Stimulated activated CD8-positive, alpha-beta memory T cell treated with anti-CD3 and anti-CD28 coated beads, Interleukin-12 subunit alpha, Interleukin-12 subunit beta, amount 100 ng/mL, for 1 hour (primary cell): ENCODE results near the gene SLC34A3.

ENCODE experiments used
- DNase-seq: peaks from one replicate; pipeline ENCODE4 v3.0.0-alpha.2; 2020; ENCODE audit warnings: low read depth

The SLC34A3 gene

DNA sequence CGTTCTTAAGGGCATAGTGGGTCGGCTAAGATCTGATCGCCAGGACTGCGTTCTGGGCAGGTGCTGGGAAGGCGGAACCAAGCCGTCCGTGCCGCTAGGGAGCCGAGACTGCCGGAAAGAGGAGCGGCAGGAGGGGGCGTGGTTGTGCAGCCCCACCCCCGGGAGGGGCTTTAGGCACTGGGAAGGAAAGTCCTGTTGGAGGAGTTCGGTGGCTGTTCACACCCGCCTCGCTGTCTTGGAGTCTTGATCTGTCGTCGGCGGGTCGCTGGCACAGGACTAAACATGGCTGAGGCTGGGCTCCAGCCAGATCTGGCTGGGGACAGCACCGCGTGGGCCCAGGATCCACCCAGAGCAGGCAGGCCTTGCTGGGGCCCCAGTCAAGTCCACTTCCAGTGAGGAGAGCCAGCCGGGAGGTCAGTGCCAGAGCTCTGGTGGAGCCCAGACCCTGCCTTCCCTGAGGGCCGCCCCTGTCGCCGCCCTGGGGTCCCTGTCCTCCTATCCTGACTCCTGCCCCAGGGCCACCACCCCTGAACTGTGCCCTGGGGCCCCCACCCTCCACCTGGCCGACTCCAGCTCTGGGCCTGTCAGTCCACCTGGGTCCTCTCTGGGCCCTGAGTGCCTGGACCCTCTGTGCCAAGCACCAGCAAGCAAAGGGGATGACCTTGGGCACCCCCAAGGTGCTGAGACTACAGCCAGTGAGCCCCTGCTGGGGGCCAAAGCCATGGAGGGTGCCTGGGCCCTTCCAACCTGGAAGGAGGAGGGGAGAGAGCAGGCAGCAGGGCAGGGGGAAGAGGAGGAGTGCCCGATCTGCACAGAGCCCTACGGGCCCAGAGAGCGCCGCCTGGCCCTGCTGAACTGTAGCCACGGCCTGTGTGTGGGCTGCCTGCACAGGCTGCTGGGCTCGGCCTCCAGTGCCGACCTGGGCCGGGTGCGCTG, 13.2 kb upstream of the SLC34A3 start:
- DNase-seq, result no peak

DNA sequence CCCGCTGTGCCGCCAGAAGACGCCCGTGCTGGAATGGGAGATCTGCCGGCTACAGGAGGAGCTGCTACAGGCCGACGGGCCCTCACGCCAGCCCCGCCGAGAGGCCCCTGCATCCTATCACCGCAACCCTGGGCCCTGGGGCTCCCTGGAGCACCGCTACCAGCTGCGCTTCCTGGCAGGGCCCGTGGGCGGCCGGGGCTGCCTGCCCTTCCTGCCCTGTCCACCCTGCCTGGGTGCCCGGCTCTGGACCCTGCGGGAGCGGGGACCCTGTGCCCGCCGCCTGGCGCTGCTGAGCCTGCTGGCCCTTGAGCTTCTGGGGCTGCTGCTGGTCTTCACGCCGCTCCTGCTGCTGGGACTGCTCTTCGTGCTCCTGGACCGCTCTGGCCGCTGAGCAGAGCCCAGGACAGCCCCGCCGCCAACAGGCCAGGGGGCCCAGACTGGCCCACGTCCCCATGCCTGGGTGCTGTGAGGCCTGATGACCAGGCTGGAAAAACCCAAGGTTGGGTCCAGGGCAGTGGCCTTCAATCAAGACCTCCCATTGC, 12.4 kb upstream of the SLC34A3 start:
- no peak for DNase-seq

DNA sequence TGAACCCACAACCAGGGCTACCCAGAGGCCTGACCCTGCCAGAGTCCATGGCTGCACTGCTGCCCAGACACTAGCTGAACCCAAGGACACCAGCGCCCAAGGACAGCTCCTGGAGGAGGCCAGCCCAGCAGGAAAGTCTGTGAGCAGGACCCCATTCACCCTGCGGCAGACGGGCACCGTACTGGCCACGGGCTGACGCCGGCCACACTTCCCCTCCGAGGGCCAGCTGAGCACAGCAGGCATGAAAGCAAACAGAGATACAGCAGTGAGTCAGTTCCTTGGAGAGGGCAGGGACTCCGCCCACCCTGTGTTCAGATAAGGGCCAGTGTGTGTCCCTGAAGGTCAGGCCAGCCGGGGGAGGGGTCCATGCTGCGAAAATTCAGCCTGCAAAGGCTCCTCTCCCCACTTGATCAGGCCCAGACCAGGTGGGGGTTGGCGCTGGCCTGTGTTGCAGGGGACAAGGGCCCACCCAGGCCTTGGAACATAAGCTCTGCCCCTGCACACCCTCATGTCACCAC, 11.9 kb upstream of the SLC34A3 start:
- no peak for DNase-seq

DNA sequence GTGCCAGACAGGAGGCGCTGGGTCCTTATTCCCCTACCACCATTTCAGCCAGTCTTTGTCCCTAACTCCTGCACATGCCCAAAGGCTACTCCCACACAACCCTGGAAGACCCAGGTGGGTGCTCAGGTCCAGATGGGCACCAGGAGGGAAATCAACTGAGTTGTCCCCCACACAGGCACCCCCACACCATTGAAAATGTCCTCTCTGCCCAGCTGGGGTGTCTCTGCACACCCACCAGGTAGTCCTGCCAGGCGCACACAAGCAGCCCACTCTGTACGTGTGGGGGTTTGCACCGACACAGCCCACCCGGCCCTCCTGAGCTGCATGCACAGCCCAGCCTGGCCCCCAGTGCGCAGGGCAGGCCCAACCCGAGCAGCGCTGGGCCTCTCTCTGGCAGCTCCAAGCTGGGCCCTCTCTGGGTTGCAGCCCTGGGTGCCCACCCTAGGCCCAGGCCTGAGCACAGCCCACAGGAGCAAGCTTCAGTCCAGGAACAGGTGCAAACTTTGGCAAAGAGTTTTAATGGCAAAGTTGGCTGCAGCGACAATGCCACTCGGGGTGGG, 10.9 kb upstream of the SLC34A3 start:
- no peak for DNase-seq

DNA sequence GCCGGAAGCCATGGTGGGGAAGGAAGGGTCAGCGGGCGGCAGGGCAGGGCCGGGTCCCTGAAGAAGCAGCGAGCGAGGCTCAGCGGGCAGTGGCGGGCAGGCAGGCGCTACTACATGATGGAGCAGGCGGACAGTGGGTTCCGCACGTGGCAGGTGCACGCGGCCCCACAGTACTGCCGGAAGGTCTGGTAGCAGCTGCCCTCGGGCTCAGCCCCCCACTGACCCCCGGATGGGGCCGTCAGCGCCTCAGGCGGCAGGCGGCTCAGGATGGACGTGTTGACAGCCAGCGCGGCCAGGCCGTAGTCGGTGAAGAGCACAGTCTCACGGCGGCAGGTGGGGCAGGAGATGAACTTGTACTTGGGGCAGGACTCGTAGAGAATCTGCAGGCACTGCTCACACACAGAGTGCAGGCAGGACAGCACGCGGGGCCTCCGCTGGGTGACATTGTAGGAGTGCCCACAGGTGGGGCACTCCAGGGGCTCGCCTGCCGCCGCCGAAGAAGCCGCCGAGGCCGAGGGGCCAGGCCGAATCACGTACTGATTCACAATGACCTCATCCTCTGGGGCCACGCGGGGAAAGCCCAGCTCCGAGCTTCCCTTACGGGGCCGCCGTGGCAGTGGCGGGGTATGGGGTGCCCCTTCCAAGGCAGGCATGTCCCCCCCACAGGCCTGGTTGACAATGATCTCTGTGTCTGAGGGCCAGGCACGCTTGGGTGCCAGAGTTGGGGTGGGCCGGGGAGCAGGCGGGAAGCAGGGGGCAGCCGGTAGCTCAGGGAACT, 10.2 kb upstream of the SLC34A3 start:
- no peak for DNase-seq

DNA sequence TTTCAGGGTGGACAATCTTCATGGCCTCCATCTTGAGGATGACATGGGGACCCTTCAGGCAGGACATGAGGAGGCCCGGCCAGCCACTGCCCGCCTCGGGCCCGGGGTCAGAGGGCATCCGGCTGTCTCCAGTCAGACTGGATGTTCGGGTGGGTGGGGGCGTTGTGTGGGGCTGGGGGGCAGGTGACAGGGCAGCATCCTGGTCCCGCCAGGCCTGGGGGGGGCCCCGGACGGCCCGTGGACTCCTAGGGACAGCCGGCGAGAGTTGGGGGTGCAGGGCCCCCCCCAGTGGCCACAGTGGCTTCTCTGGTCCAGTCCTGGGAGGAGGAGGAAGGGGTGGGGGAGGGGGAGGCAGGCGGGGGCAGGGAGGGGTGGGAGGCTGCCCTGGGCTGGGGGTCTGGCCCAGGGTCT, 9.6 kb upstream of the SLC34A3 start:
- no peak for DNase-seq

DNA sequence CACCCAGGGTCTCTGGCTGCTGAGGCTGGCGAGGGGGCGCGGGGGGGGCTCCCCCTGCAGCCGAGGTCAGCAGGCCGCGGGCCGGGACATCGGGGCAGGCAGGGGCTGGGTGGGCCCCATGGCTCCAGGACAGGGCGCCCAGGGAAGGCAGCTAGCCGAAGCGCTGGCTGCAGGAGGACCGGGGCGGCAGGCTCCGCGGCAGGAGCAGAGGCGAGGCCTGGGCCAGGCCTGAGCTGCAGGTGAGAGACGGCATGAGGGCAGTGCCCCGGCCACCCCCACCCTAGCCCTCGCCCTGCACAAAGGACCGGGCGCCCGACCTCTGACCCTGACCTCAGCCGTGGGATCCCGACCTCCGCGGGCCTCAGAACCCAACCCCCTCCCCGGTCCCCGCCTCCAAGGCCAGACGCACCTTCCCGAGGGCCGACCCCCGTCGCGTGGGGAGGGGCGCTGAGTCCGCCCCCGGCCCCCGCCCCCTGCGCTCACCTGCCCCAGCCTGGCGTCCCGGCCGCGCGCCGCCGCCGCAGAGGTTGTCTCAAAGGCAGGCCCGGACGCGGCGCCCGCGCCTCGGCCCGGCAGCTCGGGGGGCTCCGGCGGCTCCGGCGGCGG, 9.1 kb upstream of the SLC34A3 start:
- no peak for DNase-seq

DNA sequence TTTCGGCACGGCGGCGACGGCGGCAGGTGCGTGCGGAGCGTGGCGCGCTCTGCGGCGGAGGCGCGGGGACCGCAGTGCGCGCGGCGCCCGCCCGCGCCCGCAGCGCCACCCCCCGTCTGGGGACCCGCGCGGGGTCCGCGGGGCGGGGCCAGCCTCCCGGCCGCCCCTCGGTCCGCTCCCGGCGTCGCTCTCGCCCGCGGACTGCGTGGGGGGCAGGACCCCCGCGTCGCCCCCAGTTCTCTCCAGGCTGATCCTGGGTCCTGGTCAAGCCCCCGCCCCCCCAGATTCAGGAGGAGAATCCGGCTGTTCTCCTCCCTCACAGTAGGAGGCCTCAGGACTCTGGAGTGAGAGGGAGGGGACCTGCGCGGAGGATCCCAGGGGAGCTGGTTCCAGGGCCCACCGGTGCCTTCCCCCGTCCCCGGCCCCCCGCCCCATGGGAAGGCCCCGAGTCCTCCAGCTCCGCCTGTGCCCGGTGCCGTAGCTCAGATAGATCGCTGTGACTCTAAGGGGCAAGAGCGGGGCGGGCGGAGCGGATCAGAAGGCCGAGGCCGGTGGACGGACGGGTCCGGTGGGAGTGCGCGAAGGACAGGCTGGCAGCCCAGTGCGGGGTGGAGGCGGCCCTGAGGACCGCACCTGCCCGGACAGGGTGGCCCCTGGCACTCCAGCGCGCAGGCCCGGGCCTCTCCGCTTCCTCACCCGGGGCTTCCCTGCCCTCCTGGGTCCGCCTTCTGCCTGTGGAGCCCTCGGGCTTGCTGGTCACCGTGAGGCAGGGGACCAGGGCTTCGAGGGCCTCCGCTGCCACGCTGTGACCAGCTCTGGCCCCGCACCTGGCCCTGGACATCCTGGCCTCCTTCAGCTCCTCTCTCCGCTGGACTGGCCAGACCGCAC, 8.3 kb upstream of the SLC34A3 start, which contains the start of gene RNF208:
TSS of gene RNF208 (minus strand) at position 51 of the 888 bp plus-strand sequence. CDS start 1,028 bp downstream, outside the sequence.
- no peak for DNase-seq

DNA sequence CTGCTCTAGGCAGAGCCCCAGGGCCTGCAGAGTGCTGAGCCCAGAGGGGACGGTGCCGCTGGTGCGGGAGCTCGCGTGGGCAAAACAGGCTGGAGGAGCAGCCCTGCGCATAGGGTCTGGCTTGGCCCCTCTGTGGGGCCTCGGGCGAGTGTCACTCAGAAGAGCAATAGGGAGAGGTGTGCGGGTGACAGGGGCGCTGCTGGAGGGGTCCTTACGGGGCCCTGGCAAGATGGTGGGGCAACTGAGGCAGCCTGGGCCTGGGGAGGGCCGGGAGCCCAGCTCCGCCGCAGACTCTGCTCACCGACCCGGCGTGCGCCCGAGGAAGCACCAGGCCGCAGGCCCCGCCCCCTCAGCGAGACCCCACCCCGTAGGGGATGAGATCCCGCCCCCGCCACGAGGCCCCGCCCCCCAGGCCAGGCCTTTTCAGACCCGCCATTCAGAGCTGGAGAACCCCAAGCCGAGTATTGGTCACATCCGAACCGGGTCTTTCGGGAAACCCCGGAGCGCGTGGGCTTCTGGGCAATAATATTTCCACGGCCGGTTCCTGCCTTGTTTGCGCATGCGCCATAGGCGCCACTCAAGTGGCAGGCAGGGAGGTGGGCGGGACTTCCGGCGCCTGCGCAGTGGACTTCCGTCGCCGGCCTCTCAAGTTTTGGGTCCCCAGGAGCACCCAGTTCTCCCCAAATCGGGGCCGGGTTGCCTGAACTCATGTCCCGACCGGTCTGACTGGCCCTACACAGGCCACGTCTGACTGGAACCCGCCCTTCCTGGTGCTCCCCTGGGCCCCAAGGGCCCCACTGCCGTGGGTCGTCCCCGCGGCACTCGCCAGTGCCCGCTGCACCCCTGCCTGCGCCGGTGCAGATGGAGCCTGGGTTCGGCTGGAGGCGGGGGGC, 7.4 kb upstream of the SLC34A3 start:
- DNase-seq, result peak; percentile 95

DNA sequence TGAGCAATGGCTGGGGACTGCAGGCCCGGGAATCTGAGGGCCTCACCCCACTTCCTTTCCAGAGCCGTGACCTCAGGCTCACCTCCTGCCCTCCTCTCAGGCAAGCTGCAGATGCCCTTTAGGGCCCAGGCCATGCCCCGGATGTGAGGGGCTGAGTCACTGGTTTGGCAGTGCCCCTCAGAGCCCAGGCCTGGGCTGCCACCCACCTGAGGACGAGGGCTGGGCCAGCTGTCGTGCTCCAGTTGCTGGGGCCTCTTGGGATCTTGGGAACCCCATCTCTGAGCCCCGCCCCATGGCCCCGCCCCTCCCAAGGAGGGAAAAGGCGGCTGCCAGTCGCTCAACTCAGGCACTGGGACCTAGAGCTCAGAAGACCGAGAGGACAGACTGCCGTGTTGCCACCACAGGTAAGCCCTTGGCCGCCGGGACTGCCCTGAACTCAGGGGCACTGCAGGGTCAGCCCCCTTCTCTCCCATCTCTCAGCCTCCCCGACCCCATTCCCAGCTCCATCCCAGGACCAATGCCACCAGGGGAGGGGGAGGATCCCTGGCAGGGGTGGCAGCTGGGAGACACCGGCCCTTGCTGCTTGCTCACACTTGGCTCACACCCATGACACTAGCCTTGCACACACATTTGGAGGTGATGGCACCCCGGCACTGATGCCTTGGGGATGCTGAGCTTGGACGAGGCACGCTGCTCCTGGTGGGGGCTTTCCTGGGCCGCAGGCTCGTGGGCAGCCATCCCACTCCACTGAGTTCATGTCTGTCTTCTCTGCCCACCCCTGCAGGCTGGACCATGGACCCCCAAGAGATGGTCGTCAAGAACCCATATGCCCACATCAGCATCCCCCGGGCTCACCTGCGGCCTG, 5.6 kb upstream of the SLC34A3 start, which contains the start of gene CYSRT1:
TSS of gene CYSRT1 (plus strand) at position 345 of the 865 bp plus-strand sequence. CDS start at position 793, 448 bp downstream.
- no peak for DNase-seq

DNA sequence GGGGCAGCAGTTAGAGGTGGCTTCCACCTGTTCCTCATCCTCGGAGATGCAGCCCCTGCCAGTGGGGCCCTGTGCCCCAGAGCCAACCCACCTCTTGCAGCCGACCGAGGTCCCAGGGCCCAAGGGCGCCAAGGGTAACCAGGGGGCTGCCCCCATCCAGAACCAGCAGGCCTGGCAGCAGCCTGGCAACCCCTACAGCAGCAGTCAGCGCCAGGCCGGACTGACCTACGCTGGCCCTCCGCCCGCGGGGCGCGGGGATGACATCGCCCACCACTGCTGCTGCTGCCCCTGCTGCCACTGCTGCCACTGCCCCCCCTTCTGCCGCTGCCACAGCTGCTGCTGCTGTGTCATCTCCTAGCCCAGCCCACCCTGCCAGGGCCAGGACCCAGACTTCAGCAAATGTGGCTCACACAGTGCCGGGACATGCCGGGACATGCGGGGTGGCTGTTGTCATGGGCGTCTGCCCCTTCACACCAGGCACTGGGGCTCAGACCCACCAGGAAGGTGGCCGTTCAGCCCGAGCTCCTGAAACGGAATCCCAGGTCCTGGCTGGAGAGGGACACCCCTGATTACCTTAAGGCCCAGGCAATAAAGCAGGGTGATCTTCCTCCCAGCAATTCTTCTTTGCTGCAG, 4.9 kb upstream of the SLC34A3 start:
- no peak for DNase-seq

DNA sequence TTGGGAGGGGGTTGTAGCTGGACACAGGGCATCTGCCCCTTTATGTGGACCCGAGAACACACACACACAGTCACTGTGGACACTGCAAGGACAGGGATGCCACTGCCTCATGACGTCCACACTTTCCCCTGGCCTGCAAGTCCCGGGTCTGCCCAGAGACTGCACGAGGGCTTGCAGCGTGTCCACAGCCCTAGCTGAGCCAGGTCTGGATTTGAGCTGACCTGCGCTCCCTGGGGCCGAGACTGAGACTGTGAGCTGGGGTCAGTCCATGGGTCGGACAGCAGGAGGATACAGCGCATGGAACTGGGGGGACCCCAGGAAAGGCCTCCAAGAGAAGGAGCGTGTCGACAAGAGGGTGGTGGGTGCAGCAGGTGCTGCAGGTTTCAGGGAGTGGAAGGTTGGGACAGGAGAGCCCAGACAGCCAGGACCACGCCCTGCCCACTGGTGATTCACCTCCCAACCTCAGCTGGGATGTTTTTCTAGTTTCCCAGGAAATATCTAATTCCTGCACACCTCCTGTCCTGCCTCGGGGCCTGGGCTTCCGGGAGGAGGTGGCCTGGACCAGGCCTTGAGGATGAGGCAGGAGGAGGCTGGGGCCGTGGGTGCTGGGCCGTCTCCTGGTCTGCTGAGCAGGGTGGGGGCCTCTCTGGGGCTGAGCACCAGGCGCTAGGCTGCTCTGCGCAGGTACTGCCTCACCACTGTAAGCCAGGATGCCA, 4.2 kb upstream of the SLC34A3 start:
- no peak for DNase-seq

DNA sequence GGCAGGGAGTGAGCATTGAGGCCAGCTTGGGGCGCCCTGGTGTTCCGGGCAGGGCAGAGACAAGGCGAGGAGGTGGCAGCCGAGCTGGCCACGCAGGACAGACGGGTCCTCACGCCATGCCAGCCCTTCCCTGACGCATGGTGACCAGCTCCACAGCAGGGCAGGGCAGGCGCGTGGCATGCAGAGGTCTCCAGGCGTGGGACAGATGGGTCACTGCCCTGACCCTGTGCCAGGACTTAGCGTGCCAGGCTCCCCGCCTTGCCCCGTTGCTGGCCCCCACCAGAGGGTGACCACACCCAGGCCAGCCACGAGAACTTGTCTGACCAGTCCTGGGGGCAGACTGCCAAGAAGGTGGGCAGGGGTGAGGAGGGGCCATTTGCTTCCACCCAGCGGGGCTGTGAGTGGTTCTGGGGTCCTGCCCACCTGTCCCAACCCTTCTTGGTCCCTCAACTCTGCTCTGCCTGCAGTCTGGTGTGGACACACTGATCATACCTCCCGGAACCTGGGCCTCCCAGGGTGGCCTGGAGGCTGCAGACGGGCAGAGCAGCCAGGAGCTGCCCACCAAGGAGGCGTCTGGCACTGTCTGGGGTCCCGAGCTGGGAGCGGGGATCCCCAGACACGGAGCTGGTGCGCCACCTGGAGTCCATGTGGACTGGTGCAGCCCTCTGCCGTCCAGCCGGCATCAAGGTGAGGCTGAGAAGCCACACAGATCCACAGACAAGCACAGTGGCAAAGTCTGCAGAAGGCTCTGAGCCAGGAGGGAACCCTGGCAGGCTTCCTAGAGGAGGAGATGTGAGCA, 3.4 kb upstream of the SLC34A3 start, which contains the start of gene RNF224:
TSS of gene RNF224 (plus strand) at position 449 of the 799 bp plus-strand sequence. CDS start 834 bp downstream, outside the sequence.
- peak; percentile 74 for DNase-seq

DNA sequence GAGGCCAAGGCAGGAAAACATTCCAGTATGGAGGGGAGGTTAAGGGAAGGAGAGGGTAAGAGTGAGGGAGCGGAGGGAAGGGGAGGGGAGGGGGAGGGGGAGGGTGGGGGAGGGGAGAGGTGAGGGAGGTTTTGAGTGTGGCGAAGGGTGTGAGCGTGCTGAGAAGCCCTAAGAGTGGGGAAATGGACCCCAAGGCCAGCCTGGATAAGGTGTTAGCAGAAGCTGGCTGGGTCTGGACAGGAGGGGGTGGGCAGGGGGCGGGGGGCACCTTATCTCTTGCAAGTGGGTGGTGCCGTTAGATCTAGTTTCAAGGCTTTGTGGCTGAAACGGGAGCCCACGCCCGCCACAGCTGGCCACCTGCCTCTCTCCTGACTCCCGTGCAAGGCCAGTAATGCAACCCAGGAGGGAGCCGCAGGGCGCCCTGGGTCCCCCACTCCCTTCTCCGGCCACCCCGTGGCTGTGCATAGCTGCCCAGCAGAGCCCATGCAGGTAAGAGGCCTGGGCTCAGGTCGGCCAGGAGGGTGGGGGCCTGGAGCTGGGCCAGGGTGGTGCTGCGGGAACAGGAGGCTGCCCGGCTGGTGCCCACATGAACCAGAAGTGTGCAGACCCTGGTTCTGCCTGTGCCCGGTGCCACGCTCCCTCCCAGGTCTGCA, 2.7 kb upstream of the SLC34A3 start:
- no peak for DNase-seq

DNA sequence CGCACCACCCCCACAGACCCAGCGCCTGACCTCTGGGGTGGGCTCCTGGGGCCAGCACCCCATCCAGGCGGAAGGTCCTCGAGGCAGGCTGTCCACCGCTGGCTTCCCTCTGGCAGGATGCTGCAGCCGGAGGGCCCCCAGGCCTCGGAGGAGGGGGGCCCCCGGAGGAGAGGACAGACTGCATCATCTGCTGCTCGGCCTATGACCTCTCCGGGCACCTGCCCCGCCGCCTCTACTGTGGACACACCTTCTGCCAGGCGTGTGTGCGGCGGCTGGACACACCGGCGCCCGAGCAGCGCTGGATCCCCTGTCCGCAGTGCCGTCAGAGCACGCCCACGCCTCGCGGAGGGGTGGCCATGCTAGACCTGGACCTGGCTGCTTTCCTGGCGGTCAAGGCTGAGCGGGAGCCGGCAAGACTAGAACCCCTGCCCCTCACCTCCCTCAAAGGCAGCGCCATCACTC, 2.2 kb upstream of the SLC34A3 start:
- no peak for DNase-seq
